AG09319 (cell line): ENCODE measurements around the gene MIF4GD.

ENCODE experiments used
- DNase-seq: peaks from one replicate; pipeline ENCODE4 v3.0.0-alpha.2; 2010; ENCODE audit warnings: low read depth; ENCODE audit errors: extremely low read depth
- TF ChIP-seq, protein P1 (sequence below): IDR thresholded peaks from 2 replicates; pipeline ENCODE4 v1.5.1; 2011; ENCODE audit warnings: low read depth, mild to moderate bottlenecking, inconsistent platforms, low read length, moderate library complexity

MIF4GD gene

DNA sequence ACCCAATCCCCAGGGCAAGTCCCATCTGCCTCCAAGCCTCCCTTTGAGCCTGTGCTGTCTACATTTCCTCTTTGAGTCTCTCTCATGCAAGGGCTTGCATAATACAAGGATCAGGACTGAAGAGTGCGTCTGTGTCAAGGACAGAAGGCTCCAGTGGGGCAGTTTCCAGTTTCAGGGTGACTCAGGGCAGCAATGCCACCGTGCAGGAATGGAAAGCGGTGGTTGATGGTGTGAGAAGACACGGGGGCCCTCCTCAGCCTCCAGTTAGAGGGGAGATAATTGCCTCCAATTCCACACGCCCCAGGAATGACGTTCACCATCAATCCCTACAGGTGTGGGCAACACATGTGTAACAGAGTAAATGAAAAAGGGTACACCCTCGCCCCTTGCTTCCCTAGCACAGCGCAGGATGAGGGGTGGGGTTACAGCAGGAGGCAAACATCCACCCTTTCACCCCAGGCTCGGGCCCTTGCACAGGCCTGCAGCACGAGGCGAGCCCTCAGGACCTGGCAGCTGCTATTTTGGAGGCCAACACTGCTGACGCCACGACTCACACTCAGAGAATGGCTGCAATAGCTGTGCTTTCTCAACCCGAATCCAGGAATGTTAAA is 43.0 kb upstream of the MIF4GD start:
- DNase-seq = no peak
- TF ChIP-seq, protein P1, sequence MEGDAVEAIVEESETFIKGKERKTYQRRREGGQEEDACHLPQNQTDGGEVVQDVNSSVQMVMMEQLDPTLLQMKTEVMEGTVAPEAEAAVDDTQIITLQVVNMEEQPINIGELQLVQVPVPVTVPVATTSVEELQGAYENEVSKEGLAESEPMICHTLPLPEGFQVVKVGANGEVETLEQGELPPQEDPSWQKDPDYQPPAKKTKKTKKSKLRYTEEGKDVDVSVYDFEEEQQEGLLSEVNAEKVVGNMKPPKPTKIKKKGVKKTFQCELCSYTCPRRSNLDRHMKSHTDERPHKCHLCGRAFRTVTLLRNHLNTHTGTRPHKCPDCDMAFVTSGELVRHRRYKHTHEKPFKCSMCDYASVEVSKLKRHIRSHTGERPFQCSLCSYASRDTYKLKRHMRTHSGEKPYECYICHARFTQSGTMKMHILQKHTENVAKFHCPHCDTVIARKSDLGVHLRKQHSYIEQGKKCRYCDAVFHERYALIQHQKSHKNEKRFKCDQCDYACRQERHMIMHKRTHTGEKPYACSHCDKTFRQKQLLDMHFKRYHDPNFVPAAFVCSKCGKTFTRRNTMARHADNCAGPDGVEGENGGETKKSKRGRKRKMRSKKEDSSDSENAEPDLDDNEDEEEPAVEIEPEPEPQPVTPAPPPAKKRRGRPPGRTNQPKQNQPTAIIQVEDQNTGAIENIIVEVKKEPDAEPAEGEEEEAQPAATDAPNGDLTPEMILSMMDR = no peak

DNA sequence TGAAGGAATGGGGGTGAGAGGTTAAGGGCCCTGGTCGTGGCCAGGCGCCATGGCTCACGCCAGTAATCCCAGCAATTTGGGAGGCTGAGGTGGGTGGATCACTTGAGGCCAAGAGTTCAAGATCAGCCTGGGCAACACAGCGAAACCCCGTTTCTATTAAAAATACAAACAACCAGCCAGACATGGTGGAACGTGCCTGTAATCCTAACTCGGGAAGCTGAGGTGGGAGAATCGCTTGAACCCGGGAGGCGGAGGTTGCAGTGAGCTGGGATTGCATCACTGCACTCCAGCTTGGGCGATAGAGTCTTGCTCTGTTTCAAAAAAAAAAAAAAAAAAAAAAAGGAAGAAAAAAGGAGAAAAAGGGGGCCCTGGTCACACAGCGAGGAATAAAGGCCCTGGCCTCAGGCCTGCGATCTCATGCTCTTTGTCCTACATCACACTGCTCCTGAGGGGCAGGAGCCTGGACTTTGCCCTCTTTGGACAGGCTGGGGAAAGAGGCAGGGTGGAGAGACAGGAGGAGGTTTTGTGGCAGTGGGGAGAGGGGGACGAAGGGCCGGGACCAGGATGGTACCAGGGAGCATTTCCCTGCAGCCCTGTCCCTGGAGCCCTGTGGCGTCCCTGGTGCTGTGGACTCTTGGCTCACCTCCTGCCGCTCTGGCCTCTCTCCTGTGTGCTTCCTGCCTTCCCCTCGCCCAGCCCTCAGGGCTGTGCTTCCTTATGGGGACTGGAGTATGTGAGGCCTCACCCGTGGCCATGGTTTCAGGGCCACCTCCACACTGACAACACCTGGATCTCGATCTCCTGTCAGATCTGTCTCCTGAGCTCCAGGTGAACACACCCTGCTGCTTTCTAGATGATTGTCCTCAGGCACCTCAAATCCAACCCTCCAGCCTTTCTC is 38.0 kb upstream of the MIF4GD start:
- TF ChIP-seq, protein P1 = no peak
- DNase-seq = no peak

DNA sequence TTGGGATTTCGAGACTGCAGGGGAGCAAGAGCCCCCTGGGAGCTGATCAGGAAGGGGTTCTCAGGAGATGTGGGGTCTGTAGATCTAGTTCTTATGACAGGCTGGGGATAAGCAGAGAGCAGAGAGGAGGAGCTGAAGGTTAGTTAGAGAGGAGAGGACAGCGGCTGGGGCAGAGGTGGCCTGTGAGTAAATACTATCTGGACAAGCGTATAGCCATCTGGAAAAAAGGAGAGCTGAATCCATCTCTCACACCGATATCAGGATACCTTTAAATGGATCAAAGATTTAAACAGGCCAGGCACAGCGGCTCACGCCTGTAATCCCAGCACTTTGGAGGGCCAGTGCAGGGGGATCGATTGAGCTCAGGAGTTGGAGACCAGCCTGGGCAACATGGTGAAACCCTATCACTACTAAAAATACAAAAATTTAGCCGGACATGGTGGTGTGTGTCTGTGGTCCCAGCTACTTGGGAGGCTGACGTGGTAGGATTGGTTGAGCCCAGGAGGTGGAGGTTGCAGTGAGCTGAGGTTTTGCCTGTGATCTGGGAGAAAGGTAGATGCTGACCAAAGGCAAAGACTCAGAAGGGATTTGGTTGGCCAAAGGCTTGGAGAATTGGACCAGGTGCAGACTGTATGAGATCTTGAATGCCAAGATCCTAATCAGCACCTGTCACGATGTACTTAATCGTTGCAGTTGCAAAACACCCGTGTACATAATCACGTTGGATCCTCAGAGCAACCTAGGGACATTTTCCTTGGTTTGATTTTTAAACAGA is 37.1 kb upstream of the MIF4GD start:
- TF ChIP-seq, protein P1 = no peak
- DNase-seq = no peak

DNA sequence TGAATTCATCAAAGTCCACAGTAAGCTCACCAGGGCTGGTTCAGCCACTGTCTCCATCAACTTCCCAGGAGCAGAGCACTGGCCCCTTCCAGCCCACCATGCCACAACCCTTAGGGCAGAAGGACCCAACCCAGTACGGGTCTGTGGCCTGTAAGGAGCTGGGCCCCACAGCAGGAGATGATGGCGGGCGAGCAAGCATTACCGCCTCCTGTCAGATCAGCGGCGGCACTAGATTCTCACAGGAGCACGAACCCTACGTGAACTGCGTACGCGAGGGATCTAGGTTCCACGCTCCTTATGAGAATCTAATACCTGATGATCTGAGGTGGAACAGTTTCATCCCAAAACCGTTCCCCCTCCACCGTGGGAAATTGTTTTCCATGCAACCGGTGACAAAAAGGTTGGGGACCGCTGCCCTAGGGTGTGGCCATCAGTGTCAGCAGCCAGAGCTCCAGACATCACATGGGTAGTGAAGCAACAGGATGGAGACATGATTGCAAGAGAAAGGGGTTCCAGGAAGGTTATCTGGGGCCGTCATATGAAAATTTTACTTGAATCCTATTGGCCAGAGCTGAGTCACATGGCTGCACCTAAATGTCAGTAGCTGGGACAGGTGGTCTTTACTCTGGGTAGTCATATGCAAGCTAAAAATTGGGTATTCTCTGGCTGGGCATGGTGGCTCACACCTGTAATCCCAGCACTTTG is 30.6 kb upstream of the MIF4GD start:
- no peak for DNase-seq
- TF ChIP-seq, protein P1 = no peak

DNA sequence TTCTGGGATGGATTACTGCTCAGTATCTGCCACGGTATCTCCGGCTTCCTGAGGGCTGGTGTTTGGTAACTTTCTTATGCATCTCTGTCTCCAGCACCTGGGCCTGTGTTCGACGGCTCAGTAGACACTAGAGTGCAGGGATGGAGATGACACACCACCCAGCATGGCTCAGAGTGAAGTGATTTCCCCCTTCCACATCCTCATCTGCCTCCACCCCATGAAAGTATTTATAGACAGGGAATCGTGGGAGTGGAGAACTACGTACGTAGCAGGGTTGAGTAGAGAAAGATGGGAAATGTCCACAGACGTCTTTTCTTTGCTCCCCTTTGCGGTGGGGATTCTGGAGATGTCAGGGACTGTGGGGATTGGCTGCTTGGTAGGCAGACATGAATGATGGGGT is 30.0 kb upstream of the MIF4GD start:
- TF ChIP-seq, protein P1 = no peak
- no peak for DNase-seq

DNA sequence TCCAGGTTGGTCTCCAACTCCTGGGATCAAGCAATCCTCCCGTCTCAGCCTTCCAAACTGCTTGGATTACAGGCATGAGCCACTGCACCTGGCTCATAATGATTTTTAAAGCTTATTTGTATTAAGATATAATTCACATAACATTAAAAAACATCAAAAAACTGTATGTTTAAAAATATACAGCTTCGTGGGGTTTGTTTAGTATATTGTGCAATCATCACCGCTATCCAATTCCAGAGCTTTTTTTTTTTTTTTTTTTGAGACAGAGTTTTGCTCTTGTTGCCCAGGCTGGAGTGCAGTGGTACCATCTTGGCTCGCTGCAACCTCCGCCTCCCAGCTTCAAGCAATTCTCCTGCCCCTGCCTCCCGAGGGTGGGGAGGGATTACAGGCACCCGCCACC is 29.2 kb upstream of the MIF4GD start:
- TF ChIP-seq, protein P1 = no peak
- no peak for DNase-seq
